HG03439 (cell line): ENCODE data around the gene SAMM50.

ENCODE experiments used
- ATAC-seq: cut with Tn5 transposase; IDR thresholded peaks from one replicate; pipeline ENCODE4 v1.9.1; 2021; ENCODE audit warnings: mild to moderate bottlenecking, moderate library complexity; ENCODE audit not compliant: unreplicated experiment

Gene SAMM50

GRCh38 chr22:43976861-43977795 is 21.9 kb downstream of the SAMM50 start:
- ATAC-seq, result no peak

GRCh38 chr22:43978558-43978957 is 23.3 kb downstream of the SAMM50 start:
- no peak for ATAC-seq

GRCh38 chr22:43980579-43980978 is 25.3 kb downstream of the SAMM50 start:
- ATAC-seq, result no peak

GRCh38 chr22:43980996-43981395 is 25.8 kb downstream of the SAMM50 start:
- ATAC-seq, result no peak

- ATAC-seq, result no peak
Measured at GRCh38 chr22:43983808-43984207, 28.6 kb downstream of the SAMM50 start.

- no peak for ATAC-seq
Measured at GRCh38 chr22:43985532-43985931, 30.3 kb downstream of the SAMM50 start.

GRCh38 chr22:43988116-43988820 is 33.0 kb downstream of the SAMM50 start:
- no peak for ATAC-seq

GRCh38 chr22:43988960-43989359 is 33.7 kb downstream of the SAMM50 start:
- no peak for ATAC-seq

GRCh38 chr22:43990044-43990443 is 34.8 kb downstream of the SAMM50 start:
- no peak for ATAC-seq

GRCh38 chr22:43991316-43992020 is 36.2 kb downstream of the SAMM50 start:
- no peak for ATAC-seq

- ATAC-seq, result no peak
Measured at GRCh38 chr22:43992331-43992821, 37.1 kb downstream of the SAMM50 start.

- no peak for ATAC-seq
Measured at GRCh38 chr22:43993072-43993760, 38.0 kb downstream of the SAMM50 start.

- no peak for ATAC-seq
Measured at GRCh38 chr22:43994006-43994405, 38.8 kb downstream of the SAMM50 start.

- ATAC-seq, result no peak
Measured at GRCh38 chr22:43994416-43994815, 39.2 kb downstream of the SAMM50 start.

- ATAC-seq, result no peak
Measured at GRCh38 chr22:43995057-43995685, 39.9 kb downstream of the SAMM50 start.

GRCh38 chr22:43995798-43996169 is 40.5 kb downstream of the SAMM50 start:
- no peak for ATAC-seq

- peak; percentile 63 for ATAC-seq
Measured at GRCh38 chr22:43996170-43996980, 41.1 kb downstream of the SAMM50 start.

GRCh38 chr22:43996981-43997265 is 41.7 kb downstream of the SAMM50 start:
- ATAC-seq, result no peak

- no peak for ATAC-seq
Measured at GRCh38 chr22:43998679-43999264, 43.5 kb downstream of the SAMM50 start.
